Osteocyte (in vitro differentiated cells): ENCODE data around the gene TMC2. TPM values are rescaled to one million over a fixed set of nuclear protein-coding genes. Genes with fewer than 3 reads are reported as not detected.

Experiments used
- DNase-seq: peaks from one replicate; pipeline ENCODE4 v3.0.0; 2021; ENCODE audit warnings: mixed read lengths; ENCODE audit not compliant: unreplicated experiment; ENCODE audit errors: extremely low spot score
- H3K27ac Mint-ChIP-seq: one replicate; pipeline ENCODE4 v1.8.0; 2021; ENCODE audit warnings: mild to moderate bottlenecking, mixed read lengths; ENCODE audit not compliant: unreplicated experiment
- H3K27me3 Mint-ChIP-seq: one replicate; pipeline ENCODE4 v1.8.0; 2021; ENCODE audit warnings: mixed read lengths; ENCODE audit not compliant: unreplicated experiment
- H3K36me3 Mint-ChIP-seq: one replicate; pipeline ENCODE4 v1.8.0; 2021; ENCODE audit warnings: mixed read lengths; ENCODE audit not compliant: unreplicated experiment
- H3K4me1 Mint-ChIP-seq: one replicate; pipeline ENCODE4 v1.8.0; 2021; ENCODE audit warnings: mixed read lengths; ENCODE audit not compliant: unreplicated experiment
- H3K4me3 Mint-ChIP-seq: one replicate; pipeline ENCODE4 v1.8.0; 2021; ENCODE audit warnings: mild to moderate bottlenecking, moderate library complexity, mixed read lengths; ENCODE audit not compliant: unreplicated experiment
- H3K9me3 Mint-ChIP-seq: one replicate; pipeline ENCODE4 v1.8.0; 2021; ENCODE audit warnings: mixed read lengths; ENCODE audit not compliant: unreplicated experiment
- total RNA-seq: library from RNA; stranded (reverse); gene quantifications from 2 replicates; pipeline ENCODE4 v1.2.1, GENCODE V29; 2021
- TF ChIP-seq, protein P1 (sequence below): fragments of 200-600 bp; sonication (generic); IDR thresholded peaks from 2 replicates; pipeline ENCODE4 v1.5.0; 2021; ENCODE audit warnings: antibody characterized with exemption, mild to moderate bottlenecking, moderate library complexity

The TMC2 gene
- total RNA-seq, 1 donor from 2014 or later = not detected

DNA sequence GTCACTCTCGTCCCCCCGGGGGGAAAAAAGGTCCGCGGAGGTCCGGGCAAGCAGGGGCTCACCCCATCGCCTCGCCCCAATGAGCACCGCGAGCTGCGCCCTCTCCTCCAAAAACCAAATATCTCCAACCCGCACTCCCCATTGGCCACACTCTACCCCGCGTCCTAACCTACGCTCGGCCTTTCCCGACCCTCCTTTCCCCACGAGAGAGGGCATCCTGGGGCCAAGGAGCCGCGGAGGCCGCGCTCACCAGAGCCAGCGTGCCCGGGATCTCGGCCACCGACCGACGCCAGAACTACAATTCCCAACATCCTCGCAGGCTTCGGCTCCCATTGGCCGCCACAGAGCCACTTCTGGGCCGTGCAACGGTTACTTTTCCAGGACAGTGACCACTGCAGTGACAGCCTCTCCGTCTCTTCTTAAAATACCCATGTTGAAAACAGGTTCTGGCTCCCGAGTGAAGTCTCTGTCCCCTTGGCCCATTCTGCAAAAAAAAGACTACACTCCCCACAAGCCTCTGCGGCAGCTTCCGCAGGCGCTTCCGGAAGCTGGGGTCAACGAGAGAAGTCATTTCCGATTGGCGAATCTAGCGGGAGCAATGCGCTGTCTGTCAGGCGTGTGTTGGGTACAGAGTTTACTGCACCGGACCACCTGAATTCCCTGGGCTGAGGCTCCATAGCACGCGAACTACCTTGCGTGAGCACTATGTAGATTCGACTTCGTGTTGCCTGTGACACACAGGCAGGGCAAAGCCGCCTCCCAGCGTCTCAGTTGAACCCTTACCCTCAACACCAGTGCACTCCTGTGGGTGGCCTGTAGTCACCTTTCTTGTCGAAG, 27.5 kb upstream of the TMC2 start, which contains the start of gene ZNF343:
Gene ZNF343, minus strand, starts transcription at position 285 of the 837 bp plus-strand sequence. CDS start 15,020 bp downstream, outside the sequence.
- Mint-ChIP-seq H3K9me3 (no peaks in the 10 kb centered on the region), H3K4me1 (peaks cover 12% of the 10 kb centered on the region), H3K27ac (peak within 1 kb of the TSS; percentile 96), H3K36me3 (peaks cover 4% of the 10 kb centered on the region), H3K27me3 (peaks cover 4% of the 10 kb centered on the region), H3K4me3 (peak within 1 kb of the TSS; percentile 100)
- no peak for DNase-seq
- TF ChIP-seq, protein P1, sequence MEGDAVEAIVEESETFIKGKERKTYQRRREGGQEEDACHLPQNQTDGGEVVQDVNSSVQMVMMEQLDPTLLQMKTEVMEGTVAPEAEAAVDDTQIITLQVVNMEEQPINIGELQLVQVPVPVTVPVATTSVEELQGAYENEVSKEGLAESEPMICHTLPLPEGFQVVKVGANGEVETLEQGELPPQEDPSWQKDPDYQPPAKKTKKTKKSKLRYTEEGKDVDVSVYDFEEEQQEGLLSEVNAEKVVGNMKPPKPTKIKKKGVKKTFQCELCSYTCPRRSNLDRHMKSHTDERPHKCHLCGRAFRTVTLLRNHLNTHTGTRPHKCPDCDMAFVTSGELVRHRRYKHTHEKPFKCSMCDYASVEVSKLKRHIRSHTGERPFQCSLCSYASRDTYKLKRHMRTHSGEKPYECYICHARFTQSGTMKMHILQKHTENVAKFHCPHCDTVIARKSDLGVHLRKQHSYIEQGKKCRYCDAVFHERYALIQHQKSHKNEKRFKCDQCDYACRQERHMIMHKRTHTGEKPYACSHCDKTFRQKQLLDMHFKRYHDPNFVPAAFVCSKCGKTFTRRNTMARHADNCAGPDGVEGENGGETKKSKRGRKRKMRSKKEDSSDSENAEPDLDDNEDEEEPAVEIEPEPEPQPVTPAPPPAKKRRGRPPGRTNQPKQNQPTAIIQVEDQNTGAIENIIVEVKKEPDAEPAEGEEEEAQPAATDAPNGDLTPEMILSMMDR = no peak

DNA sequence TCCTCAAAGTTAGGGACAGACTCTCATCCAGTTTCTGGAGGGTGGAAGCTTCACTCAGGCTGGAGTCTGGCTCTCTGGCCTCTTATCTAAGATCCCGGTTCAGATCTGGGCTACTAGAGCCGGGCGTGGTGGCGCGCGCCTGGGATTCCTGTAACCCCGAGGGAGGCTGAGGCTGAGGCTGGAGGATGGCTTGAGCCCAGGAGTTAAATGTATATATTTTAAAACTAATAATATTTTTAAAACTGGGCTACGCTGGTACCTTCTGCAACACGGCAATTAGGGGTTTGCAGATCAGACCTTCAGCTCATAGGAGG, 26.9 kb upstream of the TMC2 start:
- Mint-ChIP-seq H3K4me3 (peak overlapping the region; percentile 100), H3K36me3 (peaks cover 4% of the 10 kb centered on the region), H3K27ac (peak overlapping the region; percentile 96), H3K4me1 (peaks cover 12% of the 10 kb centered on the region), H3K9me3 (no peaks in the 10 kb centered on the region), H3K27me3 (peaks cover 4% of the 10 kb centered on the region)
- TF ChIP-seq, protein P1 = no peak
- no peak for DNase-seq

DNA sequence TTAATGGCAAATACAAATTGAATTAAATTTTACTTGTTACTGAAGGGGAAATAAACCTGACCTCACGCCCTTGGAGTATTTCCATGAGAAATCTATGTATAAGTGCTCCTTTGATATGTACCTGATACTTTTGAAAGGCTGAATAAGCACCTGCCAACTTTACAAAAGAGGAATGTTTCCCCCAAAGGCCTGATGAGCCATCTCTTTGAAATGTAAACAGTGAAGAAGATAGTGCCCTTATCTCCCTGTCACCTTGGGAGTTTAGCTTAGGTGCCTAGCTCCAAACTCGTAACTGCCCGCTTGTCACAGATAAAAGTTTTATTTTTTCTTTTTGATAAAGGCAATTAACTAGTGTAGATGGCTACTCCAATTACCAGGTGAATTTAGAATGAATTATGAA, 26.6 kb upstream of the TMC2 start:
- Mint-ChIP-seq H3K27me3 (peaks cover 4% of the 10 kb centered on the region), H3K36me3 (peaks cover 4% of the 10 kb centered on the region), H3K4me1 (peaks cover 13% of the 10 kb centered on the region), H3K27ac (no peak overlapping the region), H3K9me3 (no peaks in the 10 kb centered on the region), H3K4me3 (peak overlapping the region; percentile 14)
- DNase-seq = no peak
- TF ChIP-seq, protein P1 = no peak

DNA sequence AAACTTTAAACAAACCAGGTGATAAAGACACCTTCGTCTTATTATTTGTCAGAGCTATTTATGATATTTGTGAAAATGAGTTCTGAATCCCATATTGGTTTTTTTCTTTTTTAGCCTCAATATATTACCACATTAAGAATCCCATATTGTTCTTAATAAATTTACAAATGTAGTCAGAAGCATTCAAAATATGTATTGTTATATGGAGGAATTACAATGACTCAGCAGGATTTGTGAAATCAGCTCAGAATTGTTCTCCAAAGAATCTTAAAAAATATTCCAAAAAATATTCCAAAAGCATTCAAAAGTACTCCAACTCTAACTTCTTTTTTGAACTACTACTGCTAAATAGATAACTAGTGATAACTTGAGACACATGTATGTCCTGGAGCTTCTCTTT, 21.2 kb upstream of the TMC2 start:
- Mint-ChIP-seq H3K9me3 (no peaks in the 10 kb centered on the region), H3K4me3 (no peak overlapping the region), H3K36me3 (no peaks in the 10 kb centered on the region), H3K27me3 (peaks cover 4% of the 10 kb centered on the region), H3K4me1 (peaks cover 12% of the 10 kb centered on the region), H3K27ac (no peak overlapping the region)
- DNase-seq = no peak
- TF ChIP-seq, protein P1 = no peak

DNA sequence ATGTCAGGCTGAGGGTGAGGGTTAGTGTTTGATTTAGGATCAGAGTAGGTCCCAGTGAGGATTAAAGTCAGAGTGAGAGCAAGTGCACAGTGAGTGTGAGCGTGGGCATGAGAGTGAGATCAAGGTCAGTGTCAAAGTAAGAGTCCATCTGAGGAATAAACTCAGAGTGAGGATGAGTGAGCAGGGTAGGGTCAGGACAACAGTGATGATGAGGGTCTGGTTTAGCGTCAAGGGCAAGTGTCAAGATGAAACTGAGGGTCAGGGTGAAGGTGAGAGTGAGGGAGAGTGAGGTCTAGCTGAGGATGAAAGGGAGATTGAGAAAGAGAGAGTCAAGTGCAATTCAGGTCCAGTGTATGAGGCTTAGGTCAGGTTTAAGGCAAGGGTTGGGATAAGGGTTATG, 20.0 kb upstream of the TMC2 start:
- no peaks in the 10 kb centered on the region for H3K9me3 Mint-ChIP-seq
- no peak overlapping the region for H3K27ac Mint-ChIP-seq

More for the DNA sequence above, 20.0 kb upstream of the TMC2 start:
- DNase-seq = no peak
- Mint-ChIP-seq H3K4me1 (peaks cover 12% of the 10 kb centered on the region), H3K27me3 (peaks cover 4% of the 10 kb centered on the region), H3K4me3 (no peak overlapping the region), H3K36me3 (no peaks in the 10 kb centered on the region)
- TF ChIP-seq, protein P1 = no peak
